ENCODE data around the gene TRIM31.

DNA sequence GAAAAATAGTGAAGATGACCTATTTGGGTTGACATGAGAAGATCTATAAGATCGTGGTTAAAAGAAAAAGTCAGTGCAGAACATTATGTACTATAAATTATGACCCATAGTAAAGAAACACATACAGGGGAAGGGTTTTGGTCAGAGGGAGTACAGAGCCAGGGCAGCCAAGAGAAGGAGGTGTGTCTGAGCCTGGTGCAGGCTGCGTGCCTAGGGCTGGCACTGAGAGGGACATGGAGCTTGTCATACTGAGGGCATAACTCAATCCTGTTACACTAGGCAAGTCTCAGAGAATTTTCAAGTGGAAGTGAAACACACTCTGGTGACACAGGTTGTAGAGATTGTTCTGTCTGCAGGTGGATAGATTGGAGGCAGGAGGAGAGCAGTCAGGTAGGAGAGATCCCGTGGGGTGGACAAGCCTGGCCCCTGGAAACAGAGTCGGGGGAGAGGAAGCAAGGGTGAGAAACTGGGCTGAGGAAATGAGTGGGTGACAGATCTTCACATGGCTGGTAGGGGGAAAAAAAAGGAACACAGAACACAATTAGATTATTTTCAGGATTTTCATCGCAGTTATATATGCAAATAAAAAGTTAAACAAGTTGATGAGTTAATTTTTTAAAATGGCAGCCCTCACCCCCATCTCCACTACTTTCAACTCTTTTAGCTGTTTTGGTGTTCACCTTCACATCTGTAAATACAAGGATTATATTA lies 18.8 kb downstream of the TRIM31 start:
- TF ChIP-seq POLR2AphosphoS5 (IDR thresholded peaks at IDR 0.05; ENCODE audit: insufficient read depth, low read depth, low read length) (no peak), FOS (IDR thresholded peaks at IDR 0.05; ENCODE audit: borderline replicate concordance, insufficient read depth, low read length) (no peak), MYC (IDR thresholded peaks at IDR 0.05; ENCODE audit: low read depth, low read length) (no peak), EZH2 (IDR thresholded peaks at IDR 0.05; ENCODE audit: borderline replicate concordance, low read depth, low read length, severe bottlenecking) (no peak)
- TF ChIP-seq, protein P1, sequence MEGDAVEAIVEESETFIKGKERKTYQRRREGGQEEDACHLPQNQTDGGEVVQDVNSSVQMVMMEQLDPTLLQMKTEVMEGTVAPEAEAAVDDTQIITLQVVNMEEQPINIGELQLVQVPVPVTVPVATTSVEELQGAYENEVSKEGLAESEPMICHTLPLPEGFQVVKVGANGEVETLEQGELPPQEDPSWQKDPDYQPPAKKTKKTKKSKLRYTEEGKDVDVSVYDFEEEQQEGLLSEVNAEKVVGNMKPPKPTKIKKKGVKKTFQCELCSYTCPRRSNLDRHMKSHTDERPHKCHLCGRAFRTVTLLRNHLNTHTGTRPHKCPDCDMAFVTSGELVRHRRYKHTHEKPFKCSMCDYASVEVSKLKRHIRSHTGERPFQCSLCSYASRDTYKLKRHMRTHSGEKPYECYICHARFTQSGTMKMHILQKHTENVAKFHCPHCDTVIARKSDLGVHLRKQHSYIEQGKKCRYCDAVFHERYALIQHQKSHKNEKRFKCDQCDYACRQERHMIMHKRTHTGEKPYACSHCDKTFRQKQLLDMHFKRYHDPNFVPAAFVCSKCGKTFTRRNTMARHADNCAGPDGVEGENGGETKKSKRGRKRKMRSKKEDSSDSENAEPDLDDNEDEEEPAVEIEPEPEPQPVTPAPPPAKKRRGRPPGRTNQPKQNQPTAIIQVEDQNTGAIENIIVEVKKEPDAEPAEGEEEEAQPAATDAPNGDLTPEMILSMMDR (IDR thresholded peaks at IDR 0.05; ENCODE audit: extremely low read depth in 1 of 2, insufficient read depth in 1 of 2, low read depth in 1 of 2, low read length in 2 of 2), result no peak
- TF ChIP-seq, protein P2, sequence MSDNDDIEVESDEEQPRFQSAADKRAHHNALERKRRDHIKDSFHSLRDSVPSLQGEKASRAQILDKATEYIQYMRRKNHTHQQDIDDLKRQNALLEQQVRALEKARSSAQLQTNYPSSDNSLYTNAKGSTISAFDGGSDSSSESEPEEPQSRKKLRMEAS (IDR thresholded peaks at IDR 0.05; ENCODE audit: insufficient read depth, insufficient read length), result no peak

Data from endothelial cell of umbilical vein (primary cell).